AG04450 (cell line): ENCODE results near the gene DYSF. TPM values are rescaled to one million over a fixed set of nuclear protein-coding genes. Genes with fewer than 3 reads are reported as not detected.
"Not testable (repeated sequence)": the region's sequence is repeated elsewhere in the genome, so short reads cannot be mapped to it uniquely, and the experiment has no call there.

ENCODE experiments used
- CTCF ChIA-PET: fragments of 300-600, 350-600 bp; formaldehyde crosslinking; extraction: SDS; loops from one replicate; lab custom pipeline; 2022; ENCODE audit warnings: antibody characterized with exemption, inconsistent platforms; lab: Charles Lee
- POLR2A ChIA-PET: fragments of 350-600 bp; formaldehyde crosslinking; extraction: SDS; loops from one replicate; lab custom pipeline; 2021; ENCODE audit warnings: antibody characterized with exemption, inconsistent platforms; lab: Yijun Ruan, JAX
- DNase-seq: peaks from one replicate; pipeline ENCODE4 v3.0.0-alpha.2; 2011; ENCODE audit warnings: low read depth, low spot score
- H3K27ac ChIP-seq: one replicate; pipeline ENCODE4 v1.5.1; 2012; ENCODE audit warnings: low read depth, low read length, control low read depth
- H3K27me3 ChIP-seq: one replicate; pipeline ENCODE4 v1.6.0; 2012; ENCODE audit warnings: low read length; ENCODE audit not compliant: control insufficient read depth, insufficient read depth
- H3K4me3 ChIP-seq: 2 replicates; pipeline ENCODE4 v1.5.1; 2011; ENCODE audit warnings: mild to moderate bottlenecking, low read depth, low read length, control low read depth
- H3K9me3 ChIP-seq: 2 replicates; pipeline ENCODE4 v1.5.1; 2012; ENCODE audit warnings: low read length; ENCODE audit not compliant: control insufficient read depth, insufficient read depth
- polyA plus RNA-seq: library from polyadenylated mRNA; depleted of rRNA; stranded (reverse); fragments of >200 nt; gene quantifications from 2 replicates; pipeline ENCODE4 v1.2.3, GENCODE V29; 2011
- TF ChIP-seq, protein P1 (sequence below): IDR thresholded peaks from 2 replicates; pipeline ENCODE4 v1.5.1; 2011; ENCODE audit warnings: low read depth, low read length, control low read depth, inconsistent platforms

The DYSF gene
- polyA plus RNA-seq, 1 experiment = 0.07 TPM

- CTCF ChIA-PET = interaction anchor here (1.7 to 2.0 kb wide), 2 partner anchors 29 to 183 kb away, joined by 4 to 5 read pairs; no protein-coding TSS in a partner anchor
- Histone ChIP-seq H3K9me3 (no peaks in the 10 kb centered on the region), H3K27ac (no peak overlapping the region), H3K4me3 (no peak overlapping the region), H3K27me3 (peaks cover 24% of the 10 kb centered on the region)
- TF ChIP-seq, protein P1, sequence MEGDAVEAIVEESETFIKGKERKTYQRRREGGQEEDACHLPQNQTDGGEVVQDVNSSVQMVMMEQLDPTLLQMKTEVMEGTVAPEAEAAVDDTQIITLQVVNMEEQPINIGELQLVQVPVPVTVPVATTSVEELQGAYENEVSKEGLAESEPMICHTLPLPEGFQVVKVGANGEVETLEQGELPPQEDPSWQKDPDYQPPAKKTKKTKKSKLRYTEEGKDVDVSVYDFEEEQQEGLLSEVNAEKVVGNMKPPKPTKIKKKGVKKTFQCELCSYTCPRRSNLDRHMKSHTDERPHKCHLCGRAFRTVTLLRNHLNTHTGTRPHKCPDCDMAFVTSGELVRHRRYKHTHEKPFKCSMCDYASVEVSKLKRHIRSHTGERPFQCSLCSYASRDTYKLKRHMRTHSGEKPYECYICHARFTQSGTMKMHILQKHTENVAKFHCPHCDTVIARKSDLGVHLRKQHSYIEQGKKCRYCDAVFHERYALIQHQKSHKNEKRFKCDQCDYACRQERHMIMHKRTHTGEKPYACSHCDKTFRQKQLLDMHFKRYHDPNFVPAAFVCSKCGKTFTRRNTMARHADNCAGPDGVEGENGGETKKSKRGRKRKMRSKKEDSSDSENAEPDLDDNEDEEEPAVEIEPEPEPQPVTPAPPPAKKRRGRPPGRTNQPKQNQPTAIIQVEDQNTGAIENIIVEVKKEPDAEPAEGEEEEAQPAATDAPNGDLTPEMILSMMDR = 0 out of 2 replicates have a peak, but pooled peaks have one; percentile 17
- DNase-seq = no peak
- POLR2A ChIA-PET = no interaction called here
These were observed 28.7 kb downstream of the DYSF start for GRCh38 chr2:71482055-71482454.

- ChIA-PET CTCF (interaction anchor here (1.7 kb wide), 1 partner anchor 184 kb away, joined by 4 read pairs; no protein-coding TSS in a partner anchor), POLR2A (no interaction called here)
- no peaks in the 10 kb centered on the region for H3K9me3 ChIP-seq
- H3K4me3 ChIP-seq = no peak overlapping the region
- no peak overlapping the region for H3K27ac ChIP-seq
- peaks cover 24% of the 10 kb centered on the region for H3K27me3 ChIP-seq
- TF ChIP-seq, protein P1 = no peak
- DNase-seq = no peak
These were observed 29.9 kb downstream of the DYSF start for GRCh38 chr2:71483246-71483645.

DNA sequence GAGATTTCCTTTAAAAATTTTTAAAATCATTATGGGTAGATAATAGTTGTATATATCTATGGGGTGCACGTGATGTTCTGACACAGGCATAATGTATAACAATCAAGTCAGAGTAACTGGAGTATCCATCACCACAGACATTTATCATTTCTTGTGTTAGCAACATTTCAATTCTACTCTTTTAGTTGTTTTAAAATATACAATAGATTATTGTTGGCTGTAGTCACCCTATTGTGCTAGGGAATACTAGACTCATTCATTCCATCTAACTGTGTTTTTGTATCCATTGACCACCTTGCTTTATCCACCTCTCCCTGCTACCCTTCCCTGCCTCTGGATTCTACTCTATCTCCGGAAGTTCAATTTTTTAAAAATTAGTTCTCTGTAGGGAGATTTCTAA lies 31.0 kb downstream of the DYSF start:
- TF ChIP-seq, protein P1 = no peak
- ChIA-PET CTCF (interaction anchor here (0.6 kb wide), 1 partner anchor 153 kb away, joined by 12 read pairs; the partner anchor contains the start of gene ZNF638), POLR2A (no interaction called here)
- no peaks in the 10 kb centered on the region for H3K9me3 ChIP-seq
- DNase-seq = no peak
- no peak overlapping the region for H3K27ac ChIP-seq
- H3K4me3 ChIP-seq = no peak overlapping the region
- H3K27me3 ChIP-seq = peaks cover 23% of the 10 kb centered on the region

GRCh38 chr2:71486881-71487640 lies 33.7 kb downstream of the DYSF start:
- TF ChIP-seq, protein P1 = no peak
- no peak for DNase-seq
- ChIA-PET POLR2A (no interaction called here), CTCF (no interaction called here)
- H3K9me3 ChIP-seq = no peaks in the 10 kb centered on the region
- H3K27me3 ChIP-seq = peaks cover 6% of the 10 kb centered on the region
- no peak overlapping the region for H3K27ac ChIP-seq
- no peak overlapping the region for H3K4me3 ChIP-seq

GRCh38 chr2:71491551-71491950 lies 38.2 kb downstream of the DYSF start:
- POLR2A ChIA-PET, H3K9me3 ChIP-seq, H3K27me3 ChIP-seq, H3K4me3 ChIP-seq, H3K27ac ChIP-seq, CTCF ChIA-PET, DNase-seq: not testable (repeated sequence)
